ENCODE measurements around the gene CUX1. TPM values are rescaled to one million over a fixed set of nuclear protein-coding genes. Genes with fewer than 3 reads are reported as not detected.

CUX1 gene
- total RNA-seq, 2 donors from 2014 or later: 24.7 to 26.2 TPM

DNA sequence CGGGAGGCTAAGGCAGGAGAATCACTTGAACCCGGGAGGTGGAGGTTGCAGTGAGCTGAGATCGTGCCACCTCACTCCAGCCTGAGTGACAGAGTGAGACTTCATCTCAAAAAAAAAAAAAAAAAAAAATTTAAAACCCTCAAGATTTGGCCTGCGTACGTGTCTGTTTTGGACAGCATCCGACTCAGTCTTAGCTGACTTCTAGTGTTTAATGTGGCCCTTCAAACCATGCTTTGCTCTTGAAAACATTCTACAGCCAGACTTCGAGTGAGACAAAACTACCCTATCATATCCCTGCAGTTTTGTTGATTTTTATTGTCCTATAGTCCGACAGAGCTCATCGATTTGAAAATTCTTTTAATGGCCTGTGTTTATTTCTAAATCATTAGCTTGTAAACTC lies 242.1 kb downstream of the CUX1 start:
- no peak for ATAC-seq (replicated peaks in 1 of 2)
- Mint-ChIP-seq H3K27ac (no peak overlapping the region), H3K4me3 (no peak overlapping the region), H3K27me3 (ENCODE audit: low read depth) (no peaks in the 10 kb centered on the region), H3K9me3 (no peaks in the 10 kb centered on the region), H3K4me1 (ENCODE audit: low read depth) (peaks cover 9% of the 10 kb centered on the region), H3K36me3 (ENCODE audit: insufficient read depth in 2 of 2) (peaks cover 0 to under 1% of the 10 kb centered on the region in 2 donors)
- no peak for DNase-seq

DNA sequence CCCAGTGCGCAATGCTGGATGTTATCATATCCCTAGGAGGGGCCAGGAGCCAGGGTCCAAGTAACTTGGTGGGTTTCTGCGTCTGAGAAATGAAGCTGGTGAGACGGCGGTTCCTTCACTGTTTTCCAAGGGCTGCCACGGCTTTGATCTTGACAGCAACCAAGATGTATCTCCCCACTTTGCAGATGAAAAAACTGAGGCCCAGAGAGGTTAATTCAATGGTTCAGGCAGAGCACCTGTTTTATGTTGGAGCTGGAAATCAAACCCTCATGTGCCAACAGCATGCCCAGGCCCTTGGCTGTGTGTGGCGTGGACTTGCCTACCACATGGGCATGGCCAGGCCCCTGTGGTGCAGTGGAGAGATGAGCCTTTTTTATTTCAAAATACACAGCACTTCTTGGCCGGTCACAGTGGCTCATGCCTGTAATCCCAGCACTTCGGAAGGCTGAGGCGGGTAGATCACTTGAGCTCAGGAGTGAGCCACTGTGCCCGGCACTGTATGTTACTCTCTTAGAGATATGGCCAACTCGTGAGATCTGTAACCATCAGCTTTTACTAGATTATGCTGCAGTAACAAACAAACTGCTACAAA lies 244.0 kb downstream of the CUX1 start:
- no peak for ATAC-seq (replicated peaks in 1 of 2)
- Mint-ChIP-seq H3K27ac (no peak overlapping the region), H3K27me3 (ENCODE audit: low read depth) (no peaks in the 10 kb centered on the region), H3K9me3 (no peaks in the 10 kb centered on the region), H3K4me1 (ENCODE audit: low read depth) (peaks cover 9% of the 10 kb centered on the region), H3K4me3 (no peak overlapping the region), H3K36me3 (ENCODE audit: insufficient read depth in 2 of 2) (no peaks in the 10 kb centered on the region)
- no peak for DNase-seq

DNA sequence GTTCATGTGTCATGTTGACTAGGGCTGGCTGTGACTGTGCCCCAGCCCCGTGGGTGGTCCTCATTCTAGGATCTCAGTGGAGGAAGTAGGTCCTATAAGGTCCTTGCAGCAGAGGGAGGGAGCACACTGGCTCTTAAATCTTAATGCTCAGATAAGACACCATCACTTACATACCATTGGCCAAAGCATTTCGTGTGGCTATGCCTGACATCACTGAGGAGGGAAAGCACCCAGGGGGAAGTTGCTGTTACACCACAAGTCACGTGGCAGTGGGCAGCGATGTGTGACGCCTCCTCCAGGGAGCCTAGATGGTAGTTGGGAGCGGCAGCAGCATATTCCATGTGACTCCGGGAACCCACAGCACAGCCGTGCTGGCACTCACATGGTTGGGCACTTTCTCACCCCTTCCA lies 244.6 kb downstream of the CUX1 start:
- Mint-ChIP-seq H3K27me3 (ENCODE audit: low read depth) (no peaks in the 10 kb centered on the region), H3K4me1 (ENCODE audit: low read depth) (peaks cover 9% of the 10 kb centered on the region), H3K4me3 (no peak overlapping the region), H3K9me3 (no peaks in the 10 kb centered on the region), H3K36me3 (ENCODE audit: insufficient read depth in 2 of 2) (no peaks in the 10 kb centered on the region), H3K27ac (no peak overlapping the region)
- peak; percentile 32 to 39 for ATAC-seq (replicated peaks in 1 of 2)
- no peak for DNase-seq

DNA sequence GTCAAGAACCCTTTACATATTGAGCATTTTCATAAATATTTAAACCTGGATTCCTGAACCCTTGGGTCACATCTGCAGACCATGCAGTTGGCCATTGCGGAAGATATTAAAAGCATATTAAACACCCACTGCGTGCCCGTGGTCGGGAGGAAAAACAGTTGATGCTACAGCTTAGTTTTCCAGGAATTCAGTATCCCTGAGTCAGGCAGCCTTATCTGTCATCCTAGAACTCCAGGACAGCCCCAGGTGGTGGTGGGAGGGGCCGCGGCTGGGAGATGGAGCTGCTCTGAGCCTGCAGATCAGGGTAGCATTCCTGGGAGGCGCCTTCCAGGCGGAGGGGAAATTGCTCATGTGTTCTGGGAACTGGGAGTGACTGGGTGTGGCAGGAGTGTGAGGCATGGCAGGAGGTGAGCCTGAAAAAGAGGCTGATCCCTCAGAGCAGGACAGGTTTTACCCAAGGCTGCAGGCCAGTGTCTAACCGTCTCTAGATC lies 246.3 kb downstream of the CUX1 start:
- peaks cover 9% of the 10 kb centered on the region for H3K4me1 Mint-ChIP-seq (ENCODE audit: low read depth)
- no peak overlapping the region for H3K4me3 Mint-ChIP-seq
- H3K36me3 Mint-ChIP-seq (ENCODE audit: insufficient read depth in 2 of 2): no peaks in the 10 kb centered on the region
- no peak for DNase-seq
- no peaks in the 10 kb centered on the region for H3K9me3 Mint-ChIP-seq
- ATAC-seq (replicated peaks in 1 of 2): no peak
- H3K27me3 Mint-ChIP-seq (ENCODE audit: low read depth): no peaks in the 10 kb centered on the region
- no peak overlapping the region for H3K27ac Mint-ChIP-seq

DNA sequence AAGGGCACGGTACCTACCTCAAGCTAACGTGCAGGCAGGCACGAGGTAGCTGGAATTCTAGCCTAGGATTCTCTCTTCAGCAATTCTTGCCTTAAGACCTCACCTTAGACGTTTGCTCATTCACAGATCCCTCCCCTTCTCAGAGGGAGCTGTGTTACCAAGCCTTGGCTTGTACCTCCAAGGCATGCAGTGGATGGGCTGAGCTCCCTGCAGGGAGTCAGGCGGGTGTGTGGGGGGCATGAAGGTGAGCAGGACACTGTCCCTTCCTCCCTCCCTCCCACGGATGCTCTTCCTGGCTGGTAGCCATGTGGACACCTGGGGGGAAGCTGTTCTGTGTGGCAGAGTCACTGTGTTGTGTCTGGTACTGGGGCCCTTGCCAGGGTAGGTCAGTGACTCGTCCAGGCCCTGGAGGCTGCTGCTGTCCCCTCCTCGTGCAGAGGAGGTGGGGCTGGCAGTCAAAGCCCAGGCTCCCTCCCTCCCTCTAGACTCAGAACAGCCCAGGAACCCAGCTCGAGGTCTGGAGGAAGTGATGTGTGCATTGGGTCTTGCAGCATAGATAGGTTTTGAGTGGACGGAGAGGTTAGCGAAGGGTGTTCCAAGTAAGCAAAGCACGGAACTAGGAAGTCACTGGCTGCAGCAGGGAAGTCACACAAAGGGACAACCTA lies 247.1 kb downstream of the CUX1 start:
- peak in 1 of 2 donors; percentile 25 for ATAC-seq (replicated peaks in 1 of 2)
- no peaks in the 10 kb centered on the region for H3K27me3 Mint-ChIP-seq (ENCODE audit: low read depth)
- no peak overlapping the region for H3K4me3 Mint-ChIP-seq
- peaks cover 9% of the 10 kb centered on the region for H3K4me1 Mint-ChIP-seq (ENCODE audit: low read depth)
- no peak for DNase-seq
- H3K9me3 Mint-ChIP-seq: no peaks in the 10 kb centered on the region
- H3K36me3 Mint-ChIP-seq (ENCODE audit: insufficient read depth in 2 of 2): peaks cover 0 to 3% of the 10 kb centered on the region in 2 donors
- H3K27ac Mint-ChIP-seq: no peak overlapping the region

DNA sequence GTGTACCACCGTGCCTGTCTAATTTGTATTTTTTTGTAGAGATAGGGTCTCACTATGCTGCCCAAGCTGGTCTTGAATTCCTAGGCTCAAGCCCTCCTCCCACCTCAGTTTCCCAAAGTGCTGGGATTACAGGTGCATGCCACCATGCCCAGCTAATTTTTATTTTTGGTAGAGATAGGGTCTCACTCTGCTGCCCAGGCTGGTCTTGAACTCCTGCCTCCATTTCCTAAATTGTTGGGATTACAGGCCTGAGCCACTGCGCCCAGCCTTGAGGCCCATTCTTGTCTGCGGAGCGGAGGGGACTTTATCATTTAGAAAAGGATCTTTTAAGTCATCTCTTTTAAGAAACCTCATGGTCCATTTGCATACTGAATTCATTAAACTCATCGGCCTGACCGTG lies 247.8 kb downstream of the CUX1 start:
- H3K27me3 Mint-ChIP-seq (ENCODE audit: low read depth): no peaks in the 10 kb centered on the region
- H3K4me3 Mint-ChIP-seq: no peak overlapping the region
- no peaks in the 10 kb centered on the region for H3K9me3 Mint-ChIP-seq
- peaks cover 9% of the 10 kb centered on the region for H3K4me1 Mint-ChIP-seq (ENCODE audit: low read depth)
- H3K36me3 Mint-ChIP-seq (ENCODE audit: insufficient read depth in 2 of 2): peaks cover 3% of the 10 kb centered on the region in 2 donors
- DNase-seq (no peak), ATAC-seq (replicated peaks in 1 of 2) (no peak)
- no peak overlapping the region for H3K27ac Mint-ChIP-seq

DNA sequence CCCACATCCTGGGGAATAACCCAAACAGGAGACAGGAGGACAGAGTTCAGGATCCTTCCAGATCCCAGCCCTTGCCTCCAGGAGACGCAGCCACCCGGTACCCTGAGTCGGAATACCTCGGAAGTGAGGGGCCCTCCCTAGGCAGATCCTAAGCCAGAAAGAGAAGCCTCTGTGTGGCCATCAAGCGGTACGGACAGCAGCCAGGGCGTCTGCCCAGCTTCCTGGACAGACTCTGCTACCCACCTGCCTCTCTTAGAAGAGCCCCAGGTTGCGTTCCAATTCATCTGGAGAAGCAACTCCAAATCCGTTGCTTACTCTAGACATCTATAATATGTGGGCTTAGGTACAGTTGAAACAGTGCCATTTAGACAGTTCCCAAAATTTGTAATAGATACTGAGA lies 249.1 kb downstream of the CUX1 start:
- H3K9me3 Mint-ChIP-seq: no peaks in the 10 kb centered on the region
- no peak for ATAC-seq (replicated peaks in 1 of 2)
- peaks cover 7% of the 10 kb centered on the region for H3K4me1 Mint-ChIP-seq (ENCODE audit: low read depth)
- DNase-seq: no peak
- no peaks in the 10 kb centered on the region for H3K27me3 Mint-ChIP-seq (ENCODE audit: low read depth)
- peaks cover 3 to 5% of the 10 kb centered on the region in 2 donors for H3K36me3 Mint-ChIP-seq (ENCODE audit: insufficient read depth in 2 of 2)
- H3K27ac Mint-ChIP-seq: no peak overlapping the region
- no peak overlapping the region for H3K4me3 Mint-ChIP-seq

DNA sequence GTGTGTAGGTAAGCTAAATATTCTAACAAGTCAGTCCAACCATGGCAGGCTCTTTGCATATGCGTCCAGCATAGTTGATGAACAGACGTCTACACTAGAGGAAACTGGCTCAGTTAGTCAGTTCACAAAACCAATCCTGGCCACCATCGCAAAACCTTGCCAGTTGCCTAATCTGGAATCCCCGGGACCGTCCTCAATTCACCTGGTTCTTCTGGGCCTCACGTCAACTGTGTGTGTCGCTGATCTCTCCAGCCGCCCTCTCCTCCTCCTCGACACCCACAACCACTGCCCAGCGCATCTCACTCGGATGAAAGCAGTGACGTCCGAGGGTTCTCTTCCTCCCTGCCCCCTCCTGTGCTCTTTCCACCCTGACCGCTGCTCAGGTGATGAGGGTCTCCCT lies 251.4 kb downstream of the CUX1 start:
- Mint-ChIP-seq H3K27ac (no peak overlapping the region), H3K27me3 (ENCODE audit: low read depth) (no peaks in the 10 kb centered on the region), H3K4me1 (ENCODE audit: low read depth) (no peaks in the 10 kb centered on the region), H3K4me3 (no peak overlapping the region), H3K36me3 (ENCODE audit: insufficient read depth in 2 of 2) (peaks cover 7 to 8% of the 10 kb centered on the region in 2 donors), H3K9me3 (no peaks in the 10 kb centered on the region)
- DNase-seq (no peak), ATAC-seq (replicated peaks in 1 of 2) (no peak)

DNA sequence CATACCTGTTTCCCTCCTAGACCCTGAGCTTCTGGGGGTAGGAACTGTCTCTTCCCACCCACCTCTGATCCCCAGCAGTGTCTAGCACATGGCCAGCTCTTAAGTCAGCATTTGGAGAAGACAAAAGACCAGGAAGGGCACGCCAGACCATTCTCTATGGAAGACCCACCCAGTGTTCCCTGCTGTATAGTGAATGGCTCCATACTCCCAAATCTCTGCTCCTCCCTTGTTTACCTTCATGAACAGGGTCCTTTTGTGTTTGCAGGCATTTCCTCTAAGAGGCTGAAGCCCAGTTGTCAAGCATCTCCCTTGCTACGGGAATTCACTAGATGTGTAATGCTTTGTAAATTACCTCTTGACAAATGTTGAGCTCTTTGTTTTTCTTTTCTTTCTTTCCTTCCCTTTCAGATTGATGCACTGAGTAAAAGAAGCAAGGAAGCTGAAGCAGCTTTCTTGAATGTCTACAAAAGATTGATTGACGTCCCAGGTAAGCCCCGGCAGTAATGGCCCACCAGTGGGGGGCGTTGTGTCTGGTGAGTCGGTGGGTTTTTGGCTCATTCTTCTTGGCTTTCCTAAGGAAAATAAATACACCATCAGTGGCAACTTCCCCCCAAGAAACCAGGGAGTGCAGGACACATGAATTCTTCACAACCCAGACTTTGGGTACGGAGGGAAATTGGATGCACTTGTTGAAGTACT lies 252.7 kb downstream of the CUX1 start:
- H3K36me3 Mint-ChIP-seq (ENCODE audit: insufficient read depth in 2 of 2): peaks cover 7 to 8% of the 10 kb centered on the region in 2 donors
- DNase-seq: no peak
- H3K27ac Mint-ChIP-seq: no peak overlapping the region
- no peaks in the 10 kb centered on the region for H3K27me3 Mint-ChIP-seq (ENCODE audit: low read depth)
- no peaks in the 10 kb centered on the region for H3K4me1 Mint-ChIP-seq (ENCODE audit: low read depth)
- no peak overlapping the region for H3K4me3 Mint-ChIP-seq
- no peak for ATAC-seq (replicated peaks in 1 of 2)
- H3K9me3 Mint-ChIP-seq: no peaks in the 10 kb centered on the region

DNA sequence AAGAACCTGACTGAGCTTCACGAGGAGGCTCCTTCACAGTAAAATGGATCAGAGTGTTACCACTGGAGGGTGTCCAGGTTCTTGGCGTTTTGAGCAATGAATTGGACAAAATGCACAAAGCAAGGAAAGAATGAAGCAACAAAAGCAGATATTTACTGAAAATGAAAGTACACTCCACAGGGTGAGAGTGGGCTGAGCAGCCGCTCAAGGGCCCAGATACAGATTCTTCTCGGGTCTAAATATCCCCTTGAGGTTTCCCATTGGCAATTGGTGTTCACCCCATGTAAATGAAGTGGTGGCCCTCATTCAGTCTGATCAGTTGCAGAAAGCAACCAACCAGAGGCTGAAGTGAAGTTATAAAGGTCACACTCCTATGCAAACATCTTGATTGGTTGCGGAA lies 254.6 kb downstream of the CUX1 start:
- H3K27ac Mint-ChIP-seq: no peak overlapping the region
- DNase-seq (no peak), ATAC-seq (replicated peaks in 1 of 2) (no peak)
- H3K27me3 Mint-ChIP-seq (ENCODE audit: low read depth): no peaks in the 10 kb centered on the region
- H3K9me3 Mint-ChIP-seq: no peaks in the 10 kb centered on the region
- H3K36me3 Mint-ChIP-seq (ENCODE audit: insufficient read depth in 2 of 2): peaks cover 7 to 8% of the 10 kb centered on the region in 2 donors
- no peak overlapping the region for H3K4me3 Mint-ChIP-seq
- H3K4me1 Mint-ChIP-seq (ENCODE audit: low read depth): no peaks in the 10 kb centered on the region

DNA sequence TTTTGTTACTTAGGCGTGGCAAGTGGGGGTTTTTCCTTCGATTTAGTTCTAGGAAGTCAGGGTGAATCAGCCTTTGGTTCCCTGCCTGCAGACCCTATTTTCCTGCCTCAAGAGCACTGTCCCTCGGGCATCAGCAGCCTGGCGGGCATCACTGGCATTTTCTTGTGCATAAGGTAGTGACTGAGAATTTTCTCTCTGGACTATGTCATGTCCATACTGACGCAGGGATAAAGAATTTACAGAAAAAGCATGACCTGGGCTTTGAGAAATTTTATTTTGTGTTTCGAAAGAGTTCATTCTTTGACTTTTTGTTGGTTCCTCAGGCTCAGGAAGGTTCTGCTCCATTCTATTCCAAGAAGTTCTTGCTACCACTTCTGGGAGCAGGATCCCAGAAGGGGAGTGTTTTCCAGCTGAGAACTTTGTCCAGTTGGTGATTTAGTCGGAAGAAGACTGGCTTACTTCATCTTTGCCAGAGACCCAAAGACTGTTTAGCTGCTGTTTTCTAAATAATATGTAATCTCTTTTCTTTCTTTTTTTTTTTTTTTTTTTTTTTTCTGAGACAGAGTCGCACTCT lies 255.3 kb downstream of the CUX1 start:
- ATAC-seq (replicated peaks in 1 of 2): no peak
- DNase-seq: no peak
- Mint-ChIP-seq H3K27me3 (ENCODE audit: low read depth) (no peaks in the 10 kb centered on the region), H3K4me1 (ENCODE audit: low read depth) (no peaks in the 10 kb centered on the region), H3K4me3 (no peak overlapping the region), H3K9me3 (no peaks in the 10 kb centered on the region), H3K27ac (no peak overlapping the region), H3K36me3 (ENCODE audit: insufficient read depth in 2 of 2) (peaks cover 7 to 8% of the 10 kb centered on the region in 2 donors)

DNA sequence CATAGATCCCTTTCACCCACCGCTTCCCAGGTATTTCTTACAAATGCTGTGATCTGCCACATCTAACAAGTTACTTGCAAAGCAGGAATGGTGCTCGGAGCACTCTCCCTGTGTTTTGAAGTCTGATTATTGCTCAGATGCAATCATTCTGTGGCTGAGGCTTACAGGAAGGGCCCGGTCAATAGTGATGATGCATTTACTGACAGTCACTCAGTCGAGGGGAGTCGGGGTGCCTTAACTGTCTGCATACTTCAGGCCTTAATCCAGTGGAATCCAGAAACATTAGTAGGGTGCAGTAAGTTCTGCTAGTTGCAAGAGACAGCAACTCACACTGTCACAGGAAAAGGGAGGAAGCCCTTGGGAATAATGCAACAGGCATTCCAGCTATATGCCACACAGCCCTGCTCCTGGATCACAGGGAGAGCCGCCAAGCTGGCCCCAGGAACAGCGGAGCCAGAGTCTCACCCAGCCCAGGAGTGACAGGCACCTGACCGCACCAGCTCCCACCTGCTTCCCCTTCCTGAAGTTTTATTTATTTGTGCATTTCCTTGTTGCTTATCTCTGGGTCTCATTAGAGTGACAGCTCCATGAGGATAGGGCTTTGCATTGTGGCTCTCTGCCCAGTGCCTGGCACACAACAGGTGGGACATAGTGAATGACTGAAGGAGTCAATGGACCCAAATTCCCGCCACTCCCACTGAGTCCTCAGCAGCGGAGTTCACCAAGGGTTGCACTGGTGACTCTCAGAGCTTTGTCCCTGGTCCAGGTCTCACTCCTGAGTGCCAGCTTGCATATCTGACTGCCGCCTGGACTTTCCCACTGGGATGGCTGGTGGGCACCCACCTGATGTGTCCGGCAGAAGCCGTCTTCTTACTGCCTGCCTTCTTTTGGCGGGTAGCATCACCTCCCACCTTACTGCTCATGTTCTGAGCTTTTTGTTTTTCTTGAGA lies 256.8 kb downstream of the CUX1 start:
- no peak for ATAC-seq (replicated peaks in 1 of 2)

More for the DNA sequence above, 256.8 kb downstream of the CUX1 start:
- no peaks in the 10 kb centered on the region for H3K27me3 Mint-ChIP-seq (ENCODE audit: low read depth)
- H3K36me3 Mint-ChIP-seq (ENCODE audit: insufficient read depth in 2 of 2): peaks cover 4 to 8% of the 10 kb centered on the region in 2 donors
- no peak overlapping the region for H3K4me3 Mint-ChIP-seq
- H3K9me3 Mint-ChIP-seq: no peaks in the 10 kb centered on the region
- H3K4me1 Mint-ChIP-seq (ENCODE audit: low read depth): no peaks in the 10 kb centered on the region
- DNase-seq: no peak
- H3K27ac Mint-ChIP-seq: no peak overlapping the region
